Activated CD8-positive, alpha-beta T cell treated with anti-CD3 and anti-CD28 coated beads, Interleukin-2, amount 10 ng/mL, durations not matched to agents 7 days and 5 days (primary cell): ENCODE measurements around the gene CREBBP. TPM values are rescaled to one million over a fixed set of nuclear protein-coding genes. Genes with fewer than 3 reads are reported as not detected.
"Not testable (repeated sequence)": the region's sequence is repeated elsewhere in the genome, so short reads cannot be mapped to it uniquely, and the experiment has no call there.

ENCODE experiments used
- ATAC-seq: fragments of 150-1000 bp; cut with Tn5 transposase; one replicate; pipeline ENCODE4 v1.10.0; 2021; ENCODE audit warnings: moderate library complexity
- CTCF ChIA-PET: fragments of 350-600 bp; sonication (Branson Sonifier 250); formaldehyde crosslinking; loops from one replicate; lab custom pipeline; 2021; ENCODE audit warnings: antibody characterized with exemption; lab: Charles Lee
- POLR2A ChIA-PET: fragments of 350-600 bp; sonication (Branson Sonifier 250); formaldehyde crosslinking; loops from one replicate; lab custom pipeline; 2021; ENCODE audit warnings: antibody characterized with exemption; lab: Charles Lee
- DNase-seq: peaks from one replicate; pipeline ENCODE4 v3.0.0-alpha.2; 2020
- H3K27ac Mint-ChIP-seq: one replicate; pipeline ENCODE4 v1.8.0; 2021; ENCODE audit warnings: mild to moderate bottlenecking, mixed read lengths
- H3K27me3 Mint-ChIP-seq: one replicate; pipeline ENCODE4 v1.8.0; 2021; ENCODE audit warnings: low read depth, mixed read lengths
- H3K36me3 Mint-ChIP-seq: one replicate; pipeline ENCODE4 v1.8.0; 2021; ENCODE audit warnings: low read depth, mixed read lengths
- H3K4me1 Mint-ChIP-seq: one replicate; pipeline ENCODE4 v1.8.0; 2021; ENCODE audit warnings: low read depth, mixed read lengths
- H3K4me3 Mint-ChIP-seq: one replicate; pipeline ENCODE4 v1.8.0; 2021; ENCODE audit warnings: mild to moderate bottlenecking, mixed read lengths
- H3K9me3 Mint-ChIP-seq: one replicate; pipeline ENCODE4 v1.8.0; 2022; ENCODE audit warnings: mixed read lengths; ENCODE audit not compliant: insufficient read depth
- total RNA-seq, 2 experiments: library from RNA; stranded (reverse); gene quantifications; one replicate each; pipeline ENCODE4 v1.2.3, GENCODE V29; 2021

CREBBP gene
- total RNA-seq, 2 experiments from 2014 or later: 51.8 to 55.8 TPM

- no peak overlapping the region for H3K27ac Mint-ChIP-seq
- ATAC-seq (no peak), DNase-seq (no peak)
- no peaks in the 10 kb centered on the region for H3K36me3 Mint-ChIP-seq
- no peaks in the 10 kb centered on the region for H3K4me1 Mint-ChIP-seq
- ChIA-PET POLR2A (no interaction called here), CTCF (no interaction called here)
- H3K9me3 Mint-ChIP-seq: no peaks in the 10 kb centered on the region
- H3K27me3 Mint-ChIP-seq: peaks cover 4% of the 10 kb centered on the region
- H3K4me3 Mint-ChIP-seq: no peak overlapping the region
These were observed 28.5 kb upstream of the CREBBP start for GRCh38 chr16:3908951-3909437.

GRCh38 chr16:3907586-3907985, 27.1 kb upstream of the CREBBP start:
- ChIA-PET CTCF (no interaction called here), POLR2A (interaction anchor here (0.6 kb wide), 1 partner anchor 297 kb away, joined by 5 read pairs; no protein-coding TSS in a partner anchor)
- H3K4me3 Mint-ChIP-seq: no peak overlapping the region
- DNase-seq: no peak
- no peaks in the 10 kb centered on the region for H3K4me1 Mint-ChIP-seq
- H3K27me3 Mint-ChIP-seq: peaks cover 4% of the 10 kb centered on the region
- no peak for ATAC-seq
- no peaks in the 10 kb centered on the region for H3K9me3 Mint-ChIP-seq
- H3K27ac Mint-ChIP-seq: no peak overlapping the region
- no peaks in the 10 kb centered on the region for H3K36me3 Mint-ChIP-seq

- no peaks in the 10 kb centered on the region for H3K36me3 Mint-ChIP-seq
- peaks cover 4% of the 10 kb centered on the region for H3K27me3 Mint-ChIP-seq
- ATAC-seq (no peak), DNase-seq (no peak)
- no peak overlapping the region for H3K4me3 Mint-ChIP-seq
- H3K4me1 Mint-ChIP-seq: no peaks in the 10 kb centered on the region
- ChIA-PET POLR2A (no interaction called here), CTCF (no interaction called here)
- no peak overlapping the region for H3K27ac Mint-ChIP-seq
- no peaks in the 10 kb centered on the region for H3K9me3 Mint-ChIP-seq
These were observed 25.9 kb upstream of the CREBBP start for GRCh38 chr16:3906363-3906762.

GRCh38 chr16:3904875-3905274, 24.4 kb upstream of the CREBBP start:
- Mint-ChIP-seq H3K27me3 (peaks cover 9% of the 10 kb centered on the region), H3K4me3 (no peak overlapping the region), H3K4me1 (no peaks in the 10 kb centered on the region), H3K36me3 (no peaks in the 10 kb centered on the region), H3K9me3 (no peaks in the 10 kb centered on the region), H3K27ac (no peak overlapping the region)
- POLR2A ChIA-PET: interaction anchor here (0.6 to 0.7 kb wide), 2 partner anchors 32 to 207 kb away, joined by 3 read pairs; no protein-coding TSS in a partner anchor
- DNase-seq (no peak), ATAC-seq (no peak)
- CTCF ChIA-PET: no interaction called here

- DNase-seq (no peak), ATAC-seq (no peak)
- peaks cover 14% of the 10 kb centered on the region for H3K27me3 Mint-ChIP-seq
- ChIA-PET CTCF (no interaction called here), POLR2A (no interaction called here)
- no peaks in the 10 kb centered on the region for H3K36me3 Mint-ChIP-seq
- no peaks in the 10 kb centered on the region for H3K9me3 Mint-ChIP-seq
- H3K27ac Mint-ChIP-seq: no peak overlapping the region
- H3K4me1 Mint-ChIP-seq: no peaks in the 10 kb centered on the region
- H3K4me3 Mint-ChIP-seq: no peak overlapping the region
These were observed 9.6 kb upstream of the CREBBP start for GRCh38 chr16:3890091-3890490.

GRCh38 chr16:3889059-3889458, 8.5 kb upstream of the CREBBP start:
- POLR2A ChIA-PET: no interaction called here
- H3K4me1 Mint-ChIP-seq: no peaks in the 10 kb centered on the region
- H3K36me3 Mint-ChIP-seq: no peaks in the 10 kb centered on the region
- CTCF ChIA-PET: no interaction called here
- DNase-seq (no peak), ATAC-seq (no peak)
- no peaks in the 10 kb centered on the region for H3K9me3 Mint-ChIP-seq
- peaks cover 14% of the 10 kb centered on the region for H3K27me3 Mint-ChIP-seq
- no peak overlapping the region for H3K4me3 Mint-ChIP-seq
- no peak overlapping the region for H3K27ac Mint-ChIP-seq

GRCh38 chr16:3885999-3886398, 5.5 kb upstream of the CREBBP start:
- H3K4me1 Mint-ChIP-seq, DNase-seq, ATAC-seq, POLR2A ChIA-PET, CTCF ChIA-PET, H3K4me3 Mint-ChIP-seq, H3K36me3 Mint-ChIP-seq, H3K9me3 Mint-ChIP-seq, H3K27ac Mint-ChIP-seq: not testable (repeated sequence)
- H3K27me3 Mint-ChIP-seq: peaks cover 18% of the 10 kb centered on the region

GRCh38 chr16:3884398-3884797, 3.9 kb upstream of the CREBBP start:
- peaks cover 4% of the 10 kb centered on the region for H3K4me1 Mint-ChIP-seq
- no peak overlapping the region for H3K4me3 Mint-ChIP-seq
- POLR2A ChIA-PET: no interaction called here
- no peak overlapping the region for H3K27ac Mint-ChIP-seq
- DNase-seq (no peak), ATAC-seq (no peak)
- no peaks in the 10 kb centered on the region for H3K36me3 Mint-ChIP-seq
- H3K9me3 Mint-ChIP-seq: no peaks in the 10 kb centered on the region
- CTCF ChIA-PET: no interaction called here
- peaks cover 18% of the 10 kb centered on the region for H3K27me3 Mint-ChIP-seq

GRCh38 chr16:3882531-3882930, 2.0 kb upstream of the CREBBP start:
- no peak for ATAC-seq
- ChIA-PET POLR2A (interaction anchor here (0.6 kb wide), 1 partner anchor 385 kb away, joined by 3 read pairs; no protein-coding TSS in a partner anchor), CTCF (no interaction called here)
- H3K9me3 Mint-ChIP-seq: no peaks in the 10 kb centered on the region
- H3K4me1 Mint-ChIP-seq: peaks cover 21% of the 10 kb centered on the region
- peaks cover 18% of the 10 kb centered on the region for H3K36me3 Mint-ChIP-seq
- peak overlapping the region; percentile 1 for H3K27ac Mint-ChIP-seq
- H3K4me3 Mint-ChIP-seq: no peak overlapping the region
- peaks cover 11% of the 10 kb centered on the region for H3K27me3 Mint-ChIP-seq
- DNase-seq: no peak

GRCh38 chr16:3881499-3881990, 1.0 kb upstream of the CREBBP start:
- H3K9me3 Mint-ChIP-seq: no peaks in the 10 kb centered on the region
- POLR2A ChIA-PET: interaction anchor here (0.6 kb wide), 1 partner anchor 10 kb away, joined by 4 read pairs; no protein-coding TSS in a partner anchor
- CTCF ChIA-PET: interaction anchor here (1.4 kb wide), 1 partner anchor 372 kb away, joined by 4 read pairs; no protein-coding TSS in a partner anchor
- H3K36me3 Mint-ChIP-seq: peaks cover 27% of the 10 kb centered on the region
- H3K27ac Mint-ChIP-seq: peak overlapping the region; percentile 81
- no peak for ATAC-seq
- peaks cover 8% of the 10 kb centered on the region for H3K27me3 Mint-ChIP-seq
- DNase-seq: no peak
- peaks cover 31% of the 10 kb centered on the region for H3K4me1 Mint-ChIP-seq
- peak overlapping the region; percentile 74 for H3K4me3 Mint-ChIP-seq

- no peaks in the 10 kb centered on the region for H3K9me3 Mint-ChIP-seq
- H3K27ac Mint-ChIP-seq: no peak overlapping the region
- ATAC-seq (peak; percentile 61), DNase-seq (peak; percentile 76)
- H3K4me3 Mint-ChIP-seq: peak overlapping the region; percentile 89
- H3K36me3 Mint-ChIP-seq: peaks cover 30% of the 10 kb centered on the region
- POLR2A ChIA-PET: interaction anchor here (0.7 to 0.9 kb wide), 2 partner anchors 189 to 191 kb away, joined by 3 read pairs; no protein-coding TSS in a partner anchor
- H3K27me3 Mint-ChIP-seq: peaks cover 4% of the 10 kb centered on the region
- H3K4me1 Mint-ChIP-seq: peaks cover 43% of the 10 kb centered on the region
- CTCF ChIA-PET: interaction anchor here (0.6 to 4.0 kb wide), 7 partner anchors 12 to 374 kb away, joined by 3 to 18 read pairs (median 4); no protein-coding TSS in a partner anchor
These were observed 487 bp downstream of the CREBBP start for GRCh38 chr16:3879887-3880564.
